Gastrocnemius medialis (tissue), 4 donors: ENCODE measurements around the gene COBL.

Experiments
- POLR2A ChIP-seq, 2 donors: fragments of 450-650 bp; IDR thresholded peaks; one replicate each; pipeline ENCODE4 v1.6.1; 2017; ENCODE audit warnings: antibody characterized with exemption in 2 of 2, mild to moderate bottlenecking in 2 of 2, moderate library complexity in 2 of 2
- TF ChIP-seq, protein P1 (sequence below), 5 experiments: fragments of 450-650 bp in 3 of 5; fragments of 200-600 bp in 2 of 5; sonication (generic) in 2 of 5; IDR thresholded peaks in 4 of 5; conservative IDR thresholded peaks in 1 of 5; 1 replicate in 4 of 5; 2 replicates in 1 of 5; pipeline ENCODE4 v1.5.1; 2016 to 2019; ENCODE audit warnings: antibody characterized with exemption in 5 of 5, mild to moderate bottlenecking in 3 of 5, moderate library complexity in 3 of 5

DNA sequence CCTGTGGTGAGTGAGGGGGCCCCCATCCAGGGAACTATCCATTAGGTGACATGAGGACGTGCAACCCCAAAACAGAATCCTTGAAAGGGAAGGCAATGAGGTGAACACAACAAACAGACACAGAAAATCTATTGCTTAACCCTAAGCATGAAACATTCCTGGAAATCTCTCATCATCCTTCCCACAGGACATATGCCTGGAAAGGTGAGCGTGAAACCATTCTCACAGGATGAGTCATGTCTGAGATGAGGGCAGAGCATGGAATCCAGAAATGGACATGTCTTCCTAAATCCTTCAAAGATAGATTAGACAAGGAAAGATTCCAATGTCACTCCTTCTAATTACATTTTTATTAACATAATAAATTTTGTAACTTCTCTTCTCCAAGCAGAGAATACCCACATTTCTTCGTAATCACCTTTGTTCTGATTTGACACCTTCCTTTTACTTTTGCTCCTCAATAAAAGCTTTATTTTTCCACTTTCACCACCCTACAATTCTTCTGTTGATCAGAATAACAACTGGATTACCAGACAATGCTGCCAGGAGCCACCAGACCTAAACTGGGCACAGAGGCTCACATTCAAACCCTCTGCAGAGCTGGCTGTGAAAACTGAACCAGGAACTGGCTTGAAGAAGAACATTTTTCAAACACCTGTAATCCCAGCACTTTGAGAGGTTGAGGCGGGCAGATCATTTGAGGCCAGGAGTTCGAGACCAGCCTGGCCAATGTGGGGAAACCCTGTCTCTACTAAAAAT lies 67.2 kb downstream of the COBL start:
- TF ChIP-seq, protein P1, sequence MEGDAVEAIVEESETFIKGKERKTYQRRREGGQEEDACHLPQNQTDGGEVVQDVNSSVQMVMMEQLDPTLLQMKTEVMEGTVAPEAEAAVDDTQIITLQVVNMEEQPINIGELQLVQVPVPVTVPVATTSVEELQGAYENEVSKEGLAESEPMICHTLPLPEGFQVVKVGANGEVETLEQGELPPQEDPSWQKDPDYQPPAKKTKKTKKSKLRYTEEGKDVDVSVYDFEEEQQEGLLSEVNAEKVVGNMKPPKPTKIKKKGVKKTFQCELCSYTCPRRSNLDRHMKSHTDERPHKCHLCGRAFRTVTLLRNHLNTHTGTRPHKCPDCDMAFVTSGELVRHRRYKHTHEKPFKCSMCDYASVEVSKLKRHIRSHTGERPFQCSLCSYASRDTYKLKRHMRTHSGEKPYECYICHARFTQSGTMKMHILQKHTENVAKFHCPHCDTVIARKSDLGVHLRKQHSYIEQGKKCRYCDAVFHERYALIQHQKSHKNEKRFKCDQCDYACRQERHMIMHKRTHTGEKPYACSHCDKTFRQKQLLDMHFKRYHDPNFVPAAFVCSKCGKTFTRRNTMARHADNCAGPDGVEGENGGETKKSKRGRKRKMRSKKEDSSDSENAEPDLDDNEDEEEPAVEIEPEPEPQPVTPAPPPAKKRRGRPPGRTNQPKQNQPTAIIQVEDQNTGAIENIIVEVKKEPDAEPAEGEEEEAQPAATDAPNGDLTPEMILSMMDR (IDR thresholded peaks at IDR 0.05 in 4 of 5, conservative IDR thresholded peaks at IDR 0.05 in 1 of 5), result no peak
- TF ChIP-seq POLR2A (IDR thresholded peaks at IDR 0.05), result no peak
